Upper lobe of left lung (tissue), 6 donors: ENCODE data around the gene KDM4E. TPM values are rescaled to one million over a fixed set of nuclear protein-coding genes. Genes with fewer than 3 reads are reported as not detected.

Source experiments
- ATAC-seq, 2 donors: fragments of 200-7000 bp; cut with Tn5 transposase; one replicate each; pipeline ENCODE4 v1.9.1; 2022; ENCODE audit warnings: mild to moderate bottlenecking in 2 of 2, moderate library complexity in 2 of 2; ENCODE audit not compliant: low FRiP score in 2 of 2
- DNase-seq, 2 donors: peaks; one replicate each; pipeline ENCODE4 v3.0.0-alpha.2; 2019 to 2020
- H3K27ac ChIP-seq, 4 donors: fragments of 200-600 bp; sonication (generic); one replicate each; pipeline ENCODE4 v1.5.1; 2016 to 2019
- H3K27me3 ChIP-seq, 4 donors: fragments of 200-600 bp; sonication (generic); one replicate each; pipeline ENCODE4 v1.5.1; 2017 to 2019
- H3K36me3 ChIP-seq, 4 donors: fragments of 200-600 bp; sonication (generic); one replicate each; pipeline ENCODE4 v1.5.1; 2016 to 2019
- H3K4me1 ChIP-seq, 4 donors: fragments of 200-600 bp; sonication (generic); one replicate each; pipeline ENCODE4 v1.5.1; 2018 to 2019
- H3K4me3 ChIP-seq, 4 donors: fragments of 200-600 bp; sonication (generic); one replicate each; pipeline ENCODE4 v1.5.1; 2017 to 2019; ENCODE audit warnings: mild to moderate bottlenecking in 2 of 4, moderate library complexity in 1 of 4
- H3K9me3 ChIP-seq, 4 donors: fragments of 200-600 bp; sonication (generic); one replicate each; pipeline ENCODE4 v1.5.1; 2018 to 2019
- CTCF ChIP-seq, 6 experiments: fragments of 450-650 bp in 4 of 6; fragments of 200-600 bp in 2 of 6; sonication (generic) in 2 of 6; IDR thresholded peaks; one replicate each; pipeline ENCODE4 v1.5.1; 2016 to 2019; ENCODE audit warnings: antibody characterized with exemption in 6 of 6
- EP300 ChIP-seq, 4 donors: sonication (generic); formaldehyde crosslinking; IDR thresholded peaks; one replicate each; pipeline ENCODE4 v1.5.1; 2017; ENCODE audit warnings: antibody characterized with exemption in 4 of 4, control low read depth in 2 of 4
- POLR2A ChIP-seq, 4 donors: fragments of 450-650 bp; IDR thresholded peaks; one replicate each; pipeline ENCODE4 v1.5.1; 2016 to 2017; ENCODE audit warnings: antibody characterized with exemption in 4 of 4, mild to moderate bottlenecking in 2 of 4
- POLR2AphosphoS5 ChIP-seq, 2 donors: sonication (generic); formaldehyde crosslinking; IDR thresholded peaks; one replicate each; pipeline ENCODE4 v1.5.1; 2017; ENCODE audit warnings: antibody characterized with exemption in 2 of 2
- WGBS, 2 donors: methylation state at CpG; one replicate each; pipeline ENCODE4 v1.1.5; 2017 to 2018; 5-methylcytosine and 5-hydroxymethylcytosine counted together
- total RNA-seq, 6 donors: library from RNA; depleted of rRNA in 4 of 6; stranded (reverse); fragments of >200 nt in 4 of 6; gene quantifications; one replicate each; pipeline versions ENCODE4 v1.1.0 to v1.2.1, GENCODE V29; 2016 to 2021
- donor health status: DM: no; HTN: no; CAD: no; lungs with moderate emphysema.
- donor health status: DM: no; HTN: yes; CAD: no; lungs with severe emphysema.

The KDM4E gene
- total RNA-seq = not detected

GRCh38 chr11:95024958-95025357 is at the start of gene KDM4E:
KDM4E (plus strand) TSS chr11:95025258; CDS start chr11:95025558, 300 bp downstream.
- H3K36me3 ChIP-seq = no peaks in the 10 kb centered on the region
- ATAC-seq (no peak), DNase-seq (no peak)
- H3K4me3 ChIP-seq = no peak within 1 kb of the TSS
- no peaks in the 10 kb centered on the region for H3K4me1 ChIP-seq
- no peaks in the 10 kb centered on the region for H3K27me3 ChIP-seq
- no peak for TF ChIP-seq POLR2AphosphoS5 (IDR thresholded peaks at IDR 0.05)
- no peak for TF ChIP-seq CTCF (IDR thresholded peaks at IDR 0.05)
- no peak for TF ChIP-seq POLR2A (IDR thresholded peaks at IDR 0.05)
- TF ChIP-seq EP300 (IDR thresholded peaks at IDR 0.05) = no peak
- no peak within 1 kb of the TSS for H3K27ac ChIP-seq
- no peaks in the 10 kb centered on the region for H3K9me3 ChIP-seq
- WGBS, 2 donors = 92 to 96% methylated on average over 1 of the region's 1 CpG

GRCh38 chr11:94975599-94975998 is 49.5 kb upstream of the KDM4E start:
- no peak for DNase-seq
- ATAC-seq = no peak
- whole genome bisulfite sequencing, 2 donors = 97 to 100% methylated on average over 1 of the region's 1 CpG

GRCh38 chr11:94987378-94987777 is 37.7 kb upstream of the KDM4E start:
- no peak for TF ChIP-seq EP300 (IDR thresholded peaks at IDR 0.05)
- TF ChIP-seq CTCF (IDR thresholded peaks at IDR 0.05) = no peak
- no peak for TF ChIP-seq POLR2A (IDR thresholded peaks at IDR 0.05)
- no peak for TF ChIP-seq POLR2AphosphoS5 (IDR thresholded peaks at IDR 0.05)
- no peak overlapping the region for H3K27ac ChIP-seq

More at GRCh38 chr11:94975599-94975998, 49.5 kb upstream of the KDM4E start:
- no peak overlapping the region for H3K4me3 ChIP-seq
- no peak for TF ChIP-seq EP300 (IDR thresholded peaks at IDR 0.05)
- no peak for TF ChIP-seq CTCF (IDR thresholded peaks at IDR 0.05)
- TF ChIP-seq POLR2AphosphoS5 (IDR thresholded peaks at IDR 0.05) = no peak
- no peak for TF ChIP-seq POLR2A (IDR thresholded peaks at IDR 0.05)
- H3K27me3 ChIP-seq = no peaks in the 10 kb centered on the region
- H3K36me3 ChIP-seq = peaks cover under 1 to 15% (median 7%) of the 10 kb centered on the region in 4 donors
- H3K4me1 ChIP-seq = peaks cover 4 to 17% (median 10%) of the 10 kb centered on the region in 4 donors
- H3K27ac ChIP-seq = no peak overlapping the region
- no peaks in the 10 kb centered on the region for H3K9me3 ChIP-seq

GRCh38 chr11:94988748-94989147 is 36.3 kb upstream of the KDM4E start:
- no peaks in the 10 kb centered on the region for H3K27me3 ChIP-seq
- H3K9me3 ChIP-seq = no peaks in the 10 kb centered on the region
- H3K4me1 ChIP-seq = no peaks in the 10 kb centered on the region
- TF ChIP-seq EP300 (IDR thresholded peaks at IDR 0.05) = no peak
- TF ChIP-seq POLR2A (IDR thresholded peaks at IDR 0.05) = no peak
- no peak for TF ChIP-seq CTCF (IDR thresholded peaks at IDR 0.05)
- no peak for TF ChIP-seq POLR2AphosphoS5 (IDR thresholded peaks at IDR 0.05)
- 83 to 91% methylated on average over 1 of the region's 1 CpG for whole genome bisulfite sequencing, 2 donors
- no peak for ATAC-seq
- no peak overlapping the region for H3K27ac ChIP-seq
- no peak overlapping the region for H3K4me3 ChIP-seq
- DNase-seq = no peak
- H3K36me3 ChIP-seq = no peaks in the 10 kb centered on the region

More at GRCh38 chr11:94987378-94987777, 37.7 kb upstream of the KDM4E start:
- no peaks in the 10 kb centered on the region for H3K27me3 ChIP-seq
- no peak overlapping the region for H3K4me3 ChIP-seq
- no peaks in the 10 kb centered on the region for H3K9me3 ChIP-seq
- DNase-seq (no peak), ATAC-seq (no peak)
- 72 to 74% methylated on average over 4 of the region's 4 CpGs for WGBS, 2 donors
- H3K36me3 ChIP-seq = no peaks in the 10 kb centered on the region
- no peaks in the 10 kb centered on the region for H3K4me1 ChIP-seq

GRCh38 chr11:94993400-94993943 is 31.6 kb upstream of the KDM4E start:
- TF ChIP-seq EP300 (IDR thresholded peaks at IDR 0.05) = no peak
- TF ChIP-seq POLR2A (IDR thresholded peaks at IDR 0.05) = no peak
- no peak for TF ChIP-seq POLR2AphosphoS5 (IDR thresholded peaks at IDR 0.05)
- no peak for TF ChIP-seq CTCF (IDR thresholded peaks at IDR 0.05)
- Histone ChIP-seq H3K9me3 (no peaks in the 10 kb centered on the region), H3K36me3 (no peaks in the 10 kb centered on the region), H3K27me3 (no peaks in the 10 kb centered on the region), H3K27ac (no peak overlapping the region), H3K4me1 (no peaks in the 10 kb centered on the region), H3K4me3 (no peak overlapping the region)
- no peak for ATAC-seq
- DNase-seq = no peak
- 94 to 97% methylated on average over 2 of the region's 2 CpGs for WGBS, 2 donors
